ENCODE data around the gene KDELR3. TPM values are rescaled to one million over a fixed set of nuclear protein-coding genes. Genes with fewer than 3 reads are reported as not detected.

Gene KDELR3
- total RNA-seq, 1 experiment from 2014 or later = 11.6 TPM

DNA sequence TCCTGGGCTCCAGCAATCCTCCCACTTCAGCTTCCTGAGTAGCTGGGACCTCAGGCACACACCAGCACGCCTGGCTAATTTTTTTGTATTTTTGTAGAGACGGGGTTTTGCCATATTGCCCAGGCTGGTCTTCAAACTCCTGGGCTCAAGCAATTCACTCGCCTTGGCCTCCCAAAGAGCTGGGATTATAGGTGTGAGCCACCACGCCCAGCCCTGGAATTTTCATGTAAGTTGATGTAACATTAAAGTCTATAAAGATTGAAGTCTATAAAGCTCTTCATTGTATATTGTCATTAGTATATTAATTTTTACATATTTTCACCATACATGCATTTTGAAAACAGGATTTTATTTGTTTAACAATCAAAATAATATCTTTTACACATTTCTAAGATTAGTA lies 50.7 kb downstream of the KDELR3 start:
- H3K4me1 ChIP-seq (ENCODE audit: control insufficient read depth, insufficient read depth, low read length) = no peaks in the 10 kb centered on the region
- H3K27ac ChIP-seq (ENCODE audit: low read length) = no peak overlapping the region
- H3K4me3 ChIP-seq (ENCODE audit: low read depth in 2 of 2, low read length in 2 of 2) = no peak overlapping the region
- no peaks in the 10 kb centered on the region for H3K36me3 ChIP-seq (ENCODE audit: control insufficient read depth, insufficient read depth, low read length)
- intact Hi-C loops (cut with micrococcal nuclease; ENCODE audit: unreplicated experiment) = no loop called here
- TF ChIP-seq, protein P1, sequence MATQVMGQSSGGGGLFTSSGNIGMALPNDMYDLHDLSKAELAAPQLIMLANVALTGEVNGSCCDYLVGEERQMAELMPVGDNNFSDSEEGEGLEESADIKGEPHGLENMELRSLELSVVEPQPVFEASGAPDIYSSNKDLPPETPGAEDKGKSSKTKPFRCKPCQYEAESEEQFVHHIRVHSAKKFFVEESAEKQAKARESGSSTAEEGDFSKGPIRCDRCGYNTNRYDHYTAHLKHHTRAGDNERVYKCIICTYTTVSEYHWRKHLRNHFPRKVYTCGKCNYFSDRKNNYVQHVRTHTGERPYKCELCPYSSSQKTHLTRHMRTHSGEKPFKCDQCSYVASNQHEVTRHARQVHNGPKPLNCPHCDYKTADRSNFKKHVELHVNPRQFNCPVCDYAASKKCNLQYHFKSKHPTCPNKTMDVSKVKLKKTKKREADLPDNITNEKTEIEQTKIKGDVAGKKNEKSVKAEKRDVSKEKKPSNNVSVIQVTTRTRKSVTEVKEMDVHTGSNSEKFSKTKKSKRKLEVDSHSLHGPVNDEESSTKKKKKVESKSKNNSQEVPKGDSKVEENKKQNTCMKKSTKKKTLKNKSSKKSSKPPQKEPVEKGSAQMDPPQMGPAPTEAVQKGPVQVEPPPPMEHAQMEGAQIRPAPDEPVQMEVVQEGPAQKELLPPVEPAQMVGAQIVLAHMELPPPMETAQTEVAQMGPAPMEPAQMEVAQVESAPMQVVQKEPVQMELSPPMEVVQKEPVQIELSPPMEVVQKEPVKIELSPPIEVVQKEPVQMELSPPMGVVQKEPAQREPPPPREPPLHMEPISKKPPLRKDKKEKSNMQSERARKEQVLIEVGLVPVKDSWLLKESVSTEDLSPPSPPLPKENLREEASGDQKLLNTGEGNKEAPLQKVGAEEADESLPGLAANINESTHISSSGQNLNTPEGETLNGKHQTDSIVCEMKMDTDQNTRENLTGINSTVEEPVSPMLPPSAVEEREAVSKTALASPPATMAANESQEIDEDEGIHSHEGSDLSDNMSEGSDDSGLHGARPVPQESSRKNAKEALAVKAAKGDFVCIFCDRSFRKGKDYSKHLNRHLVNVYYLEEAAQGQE (IDR thresholded peaks at IDR 0.05; ENCODE audit: insufficient read depth in 1 of 2, low read depth in 2 of 2, low read length in 1 of 2) = no peak
- TF ChIP-seq, protein P2, sequence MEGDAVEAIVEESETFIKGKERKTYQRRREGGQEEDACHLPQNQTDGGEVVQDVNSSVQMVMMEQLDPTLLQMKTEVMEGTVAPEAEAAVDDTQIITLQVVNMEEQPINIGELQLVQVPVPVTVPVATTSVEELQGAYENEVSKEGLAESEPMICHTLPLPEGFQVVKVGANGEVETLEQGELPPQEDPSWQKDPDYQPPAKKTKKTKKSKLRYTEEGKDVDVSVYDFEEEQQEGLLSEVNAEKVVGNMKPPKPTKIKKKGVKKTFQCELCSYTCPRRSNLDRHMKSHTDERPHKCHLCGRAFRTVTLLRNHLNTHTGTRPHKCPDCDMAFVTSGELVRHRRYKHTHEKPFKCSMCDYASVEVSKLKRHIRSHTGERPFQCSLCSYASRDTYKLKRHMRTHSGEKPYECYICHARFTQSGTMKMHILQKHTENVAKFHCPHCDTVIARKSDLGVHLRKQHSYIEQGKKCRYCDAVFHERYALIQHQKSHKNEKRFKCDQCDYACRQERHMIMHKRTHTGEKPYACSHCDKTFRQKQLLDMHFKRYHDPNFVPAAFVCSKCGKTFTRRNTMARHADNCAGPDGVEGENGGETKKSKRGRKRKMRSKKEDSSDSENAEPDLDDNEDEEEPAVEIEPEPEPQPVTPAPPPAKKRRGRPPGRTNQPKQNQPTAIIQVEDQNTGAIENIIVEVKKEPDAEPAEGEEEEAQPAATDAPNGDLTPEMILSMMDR (IDR thresholded peaks at IDR 0.05) = no peak
- TF ChIP-seq TCF7L2 (IDR thresholded peaks at IDR 0.05; ENCODE audit: low read depth, low read length) (no peak), SIN3A (IDR thresholded peaks at IDR 0.05; ENCODE audit: borderline replicate concordance, insufficient read depth, low read depth, low read length) (no peak), POLR2AphosphoS5 (IDR thresholded peaks at IDR 0.05; ENCODE audit: low read depth, low read length) (no peak)
- no peaks in the 10 kb centered on the region for H3K9me3 ChIP-seq (ENCODE audit: control insufficient read depth, insufficient read depth, low read depth, low read length)
- no TSS peak for BruUV-seq (replicated peaks)
- ChIA-PET POLR2A (no interaction called here), CTCF (no interaction called here)
- ATAC-seq (no peak), DNase-seq (ENCODE audit: low read depth, low spot score) (no peak)
- in situ Hi-C loops (cut with HindIII; ENCODE audit: low pct_unique_long_range_greater_than_20kb, low sequenced_read_pairs) = no loop called here
- no peaks in the 10 kb centered on the region for H3K27me3 ChIP-seq (ENCODE audit: control insufficient read depth, insufficient read depth, low read length)

DNA sequence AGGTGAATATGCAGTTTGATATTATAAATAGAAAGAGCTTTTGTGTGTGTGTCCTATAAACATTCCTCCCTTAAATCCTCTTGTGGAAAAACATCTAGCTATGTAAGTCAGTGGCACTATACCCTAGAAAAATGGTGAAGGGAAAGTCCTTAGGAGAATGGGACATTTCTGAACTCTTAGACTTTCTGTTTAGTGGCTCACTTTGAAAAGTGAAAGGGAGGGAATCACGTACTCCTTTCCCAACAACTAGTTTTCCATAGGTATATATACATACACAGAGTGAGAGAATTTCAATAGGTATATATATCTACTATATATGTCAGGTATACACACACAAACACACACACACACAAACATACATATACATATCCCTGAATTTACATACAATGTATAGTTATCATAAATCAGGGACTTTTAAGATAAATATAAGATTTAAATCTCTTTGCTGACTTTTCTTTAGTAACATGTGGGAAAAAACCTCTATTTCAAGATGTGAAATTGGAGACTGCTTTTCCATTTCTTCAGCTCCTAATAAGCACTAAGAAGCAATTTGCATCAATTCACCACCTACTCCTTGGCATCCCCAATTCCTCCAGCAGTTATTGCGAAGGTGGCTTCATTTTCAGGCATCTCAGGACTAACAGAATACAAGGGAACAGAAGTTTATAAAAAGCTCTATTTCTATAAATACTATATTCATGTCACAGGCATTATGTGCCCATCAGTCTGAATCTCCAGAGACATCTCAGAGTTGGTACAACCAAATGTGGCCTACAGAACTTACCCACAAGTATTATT lies 51.8 kb downstream of the KDELR3 start:
- H3K27me3 ChIP-seq (ENCODE audit: control insufficient read depth, insufficient read depth, low read length) = no peaks in the 10 kb centered on the region
- H3K9me3 ChIP-seq (ENCODE audit: control insufficient read depth, insufficient read depth, low read depth, low read length) = no peaks in the 10 kb centered on the region
- TF ChIP-seq, protein P1 (IDR thresholded peaks at IDR 0.05; ENCODE audit: insufficient read depth in 1 of 2, low read depth in 2 of 2, low read length in 1 of 2) = no peak
- no peak for TF ChIP-seq POLR2AphosphoS5 (IDR thresholded peaks at IDR 0.05; ENCODE audit: low read depth, low read length)
- TF ChIP-seq, protein P2 (IDR thresholded peaks at IDR 0.05) = no peak
- no peak for TF ChIP-seq TCF7L2 (IDR thresholded peaks at IDR 0.05; ENCODE audit: low read depth, low read length)
- no peak for TF ChIP-seq SIN3A (IDR thresholded peaks at IDR 0.05; ENCODE audit: borderline replicate concordance, insufficient read depth, low read depth, low read length)
- in situ Hi-C loops (cut with HindIII; ENCODE audit: low pct_unique_long_range_greater_than_20kb, low sequenced_read_pairs) (no loop called here), intact Hi-C loops (cut with micrococcal nuclease; ENCODE audit: unreplicated experiment) (no loop called here)
- POLR2A ChIA-PET = no interaction called here
- no peaks in the 10 kb centered on the region for H3K4me1 ChIP-seq (ENCODE audit: control insufficient read depth, insufficient read depth, low read length)
- ATAC-seq (no peak), DNase-seq (ENCODE audit: low read depth, low spot score) (no peak)
- no peak overlapping the region for H3K27ac ChIP-seq (ENCODE audit: low read length)
- H3K4me3 ChIP-seq (ENCODE audit: low read depth in 2 of 2, low read length in 2 of 2) = no peak overlapping the region
- no TSS peak for BruUV-seq (replicated peaks)
- no peaks in the 10 kb centered on the region for H3K36me3 ChIP-seq (ENCODE audit: control insufficient read depth, insufficient read depth, low read length)
- CTCF ChIA-PET = interaction anchor here (0.5 kb wide), 1 partner anchor 139 kb away, joined by 3 read pairs; no protein-coding TSS in a partner anchor

All from Panc1 (cell line).